ENCODE results near the gene MAPRE2. TPM values are rescaled to one million over a fixed set of nuclear protein-coding genes. Genes with fewer than 3 reads are reported as not detected.

The MAPRE2 gene
- total RNA-seq, 4 donors from 2014 or later: 22.2 to 32.2 (median 24.5) TPM

DNA sequence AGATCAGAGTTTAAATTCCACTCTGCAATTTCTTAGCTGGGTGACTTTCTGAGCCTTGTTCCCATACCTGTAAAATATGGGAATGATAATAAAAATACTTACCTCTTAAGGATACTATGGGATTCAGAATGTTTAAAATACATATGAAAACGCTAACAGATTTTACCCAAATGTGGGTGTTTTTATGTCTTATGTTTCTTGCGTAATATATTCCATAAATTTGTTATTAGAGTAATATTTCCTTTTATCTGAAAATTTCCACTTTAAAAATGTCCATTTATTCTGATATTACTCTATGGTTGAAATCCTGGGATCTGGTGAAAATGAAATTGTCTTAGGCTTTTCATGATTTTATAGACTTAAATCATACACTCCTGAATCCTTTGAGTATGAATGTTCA lies 45.5 kb downstream of the MAPRE2 start:
- TF ChIP-seq EP300 (IDR thresholded peaks at IDR 0.05) (no peak), POLR2A (IDR thresholded peaks at IDR 0.05; ENCODE audit: low read depth) (no peak), POLR2AphosphoS5 (IDR thresholded peaks at IDR 0.05) (no peak)
- TF ChIP-seq, protein P1, sequence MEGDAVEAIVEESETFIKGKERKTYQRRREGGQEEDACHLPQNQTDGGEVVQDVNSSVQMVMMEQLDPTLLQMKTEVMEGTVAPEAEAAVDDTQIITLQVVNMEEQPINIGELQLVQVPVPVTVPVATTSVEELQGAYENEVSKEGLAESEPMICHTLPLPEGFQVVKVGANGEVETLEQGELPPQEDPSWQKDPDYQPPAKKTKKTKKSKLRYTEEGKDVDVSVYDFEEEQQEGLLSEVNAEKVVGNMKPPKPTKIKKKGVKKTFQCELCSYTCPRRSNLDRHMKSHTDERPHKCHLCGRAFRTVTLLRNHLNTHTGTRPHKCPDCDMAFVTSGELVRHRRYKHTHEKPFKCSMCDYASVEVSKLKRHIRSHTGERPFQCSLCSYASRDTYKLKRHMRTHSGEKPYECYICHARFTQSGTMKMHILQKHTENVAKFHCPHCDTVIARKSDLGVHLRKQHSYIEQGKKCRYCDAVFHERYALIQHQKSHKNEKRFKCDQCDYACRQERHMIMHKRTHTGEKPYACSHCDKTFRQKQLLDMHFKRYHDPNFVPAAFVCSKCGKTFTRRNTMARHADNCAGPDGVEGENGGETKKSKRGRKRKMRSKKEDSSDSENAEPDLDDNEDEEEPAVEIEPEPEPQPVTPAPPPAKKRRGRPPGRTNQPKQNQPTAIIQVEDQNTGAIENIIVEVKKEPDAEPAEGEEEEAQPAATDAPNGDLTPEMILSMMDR (IDR thresholded peaks at IDR 0.05): no peak
- intact Hi-C loops (cut with DNase I): no loop called here
- Histone ChIP-seq H3K27ac (replicated peaks in 1 of 4) (no peak overlapping the region), H3K27me3 (no peaks in the 10 kb centered on the region), H3K4me1 (peaks cover 15 to 60% (median 28%) of the 10 kb centered on the region in 4 donors), H3K36me3 (no peaks in the 10 kb centered on the region), H3K9me3 (no peaks in the 10 kb centered on the region), H3K4me3 (no peak overlapping the region)
- 95% methylated on average over 2 of the region's 2 CpGs for whole genome bisulfite sequencing
- no peak for DNase-seq (ENCODE audit: extremely low spot score)

- no peak for TF ChIP-seq POLR2AphosphoS5 (IDR thresholded peaks at IDR 0.05)
- no peak for DNase-seq (ENCODE audit: extremely low spot score)
- Histone ChIP-seq H3K36me3 (no peaks in the 10 kb centered on the region), H3K4me3 (no peak overlapping the region), H3K9me3 (no peaks in the 10 kb centered on the region), H3K27ac (replicated peaks in 1 of 4) (no peak overlapping the region), H3K27me3 (no peaks in the 10 kb centered on the region), H3K4me1 (peaks cover 15 to 54% (median 26%) of the 10 kb centered on the region in 4 donors)
- WGBS: 80% methylated on average over 3 of the region's 3 CpGs
- intact Hi-C loops (cut with DNase I): no loop called here
These were observed 46.5 kb downstream of the MAPRE2 start for GRCh38 chr18:35087726-35088125.

DNA sequence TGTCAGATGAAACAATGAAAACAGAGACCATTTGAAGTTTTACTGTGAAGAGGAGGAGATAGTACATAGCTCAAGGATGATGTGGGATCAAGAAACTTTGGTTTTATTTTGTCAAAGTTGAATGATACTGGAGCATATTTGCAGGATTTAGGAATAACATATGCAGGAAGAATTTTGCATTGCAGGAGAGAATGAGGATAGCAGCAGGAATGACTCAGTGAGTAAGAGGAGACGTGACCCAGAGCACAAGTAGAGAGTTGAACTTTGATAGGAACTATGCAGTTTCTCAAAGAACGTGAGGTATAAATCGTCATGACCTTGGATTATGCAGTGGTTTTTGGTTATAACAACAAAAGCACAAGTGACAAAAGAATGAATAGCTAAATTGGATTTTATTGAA lies 47.7 kb downstream of the MAPRE2 start:
- Histone ChIP-seq H3K27ac (replicated peaks in 1 of 4) (no peak overlapping the region), H3K36me3 (no peaks in the 10 kb centered on the region), H3K9me3 (no peaks in the 10 kb centered on the region), H3K4me1 (peaks cover 15 to 53% (median 22%) of the 10 kb centered on the region in 4 donors), H3K27me3 (no peaks in the 10 kb centered on the region), H3K4me3 (no peak overlapping the region)
- DNase-seq (ENCODE audit: extremely low spot score): no peak
- intact Hi-C loops (cut with DNase I): no loop called here
- TF ChIP-seq, protein P1 (IDR thresholded peaks at IDR 0.05): no peak
- no peak for TF ChIP-seq POLR2AphosphoS5 (IDR thresholded peaks at IDR 0.05)
- no peak for TF ChIP-seq EP300 (IDR thresholded peaks at IDR 0.05)
- no peak for TF ChIP-seq POLR2A (IDR thresholded peaks at IDR 0.05; ENCODE audit: low read depth)
- WGBS: 93% methylated on average over 3 of the region's 3 CpGs

- Histone ChIP-seq H3K4me1 (peaks cover 11 to 48% (median 18%) of the 10 kb centered on the region in 4 donors), H3K4me3 (no peak overlapping the region), H3K27me3 (no peaks in the 10 kb centered on the region), H3K9me3 (no peaks in the 10 kb centered on the region), H3K27ac (replicated peaks in 1 of 4) (no peak overlapping the region), H3K36me3 (no peaks in the 10 kb centered on the region)
- DNase-seq (ENCODE audit: extremely low spot score): no peak
- WGBS: 78% methylated on average over 1 of the region's 1 CpG
- TF ChIP-seq EP300 (IDR thresholded peaks at IDR 0.05) (no peak), POLR2AphosphoS5 (IDR thresholded peaks at IDR 0.05) (no peak), POLR2A (IDR thresholded peaks at IDR 0.05; ENCODE audit: low read depth) (no peak)
- TF ChIP-seq, protein P1 (IDR thresholded peaks at IDR 0.05): no peak
- intact Hi-C loops (cut with DNase I): no loop called here
These were observed 48.2 kb downstream of the MAPRE2 start for GRCh38 chr18:35089382-35089781.

GRCh38 chr18:35089891-35090550 lies 48.8 kb downstream of the MAPRE2 start:
- DNase-seq (ENCODE audit: extremely low spot score): no peak
- Histone ChIP-seq H3K4me1 (peaks cover 5 to 42% (median 12%) of the 10 kb centered on the region in 4 donors), H3K9me3 (no peaks in the 10 kb centered on the region), H3K36me3 (no peaks in the 10 kb centered on the region), H3K4me3 (no peak overlapping the region), H3K27ac (replicated peaks in 1 of 4) (no peak overlapping the region), H3K27me3 (no peaks in the 10 kb centered on the region)
- 76% methylated on average over 4 of the region's 4 CpGs for WGBS
- intact Hi-C loops (cut with DNase I): no loop called here
- TF ChIP-seq POLR2AphosphoS5 (IDR thresholded peaks at IDR 0.05) (no peak), EP300 (IDR thresholded peaks at IDR 0.05) (no peak), POLR2A (IDR thresholded peaks at IDR 0.05; ENCODE audit: low read depth) (no peak)
- TF ChIP-seq, protein P1 (IDR thresholded peaks at IDR 0.05): no peak
